ENCODE measurements around the gene TCF20. TPM values are rescaled to one million over a fixed set of nuclear protein-coding genes. Genes with fewer than 3 reads are reported as not detected.

TCF20 gene
- total RNA-seq, 2 experiments from 2014 or later, result 61.6 to 64.1 TPM

GRCh38 chr22:42300259-42301076, 30.0 kb upstream of the TCF20 start:
- H3K27ac ChIP-seq (ENCODE audit: low read depth in 1 of 2, low read length in 2 of 2), result peak overlapping the region; percentile 76 to 88
- intact Hi-C loops (cut with DNase I, micrococcal nuclease), result loop anchor here in 1 of 2 experiments (2.0 kb wide), 1 partner anchor 16 kb away; no protein-coding TSS in a partner anchor
- H3K9me3 Mint-ChIP-seq, result no peaks in the 10 kb centered on the region
- peaks cover 0 to 3% of the 10 kb centered on the region in 2 experiments for H3K9me3 ChIP-seq (ENCODE audit: control insufficient read depth in 1 of 2, insufficient read depth in 1 of 2, low read length in 2 of 2)
- peak overlapping the region; percentile 90 for H3K27ac Mint-ChIP-seq
- ATAC-seq (ENCODE audit: poor library complexity), result peak; percentile 91
- no peaks in the 10 kb centered on the region for H3K27me3 Mint-ChIP-seq
- no peaks in the 10 kb centered on the region for H3K36me3 ChIP-seq (ENCODE audit: insufficient read depth, low read length)
- no peaks in the 10 kb centered on the region for H3K36me3 Mint-ChIP-seq (ENCODE audit: low read depth)
- ChIA-PET CTCF (interaction anchor here (0.7 kb wide), 1 partner anchor 118 kb away, joined by 3 read pairs; no protein-coding TSS in a partner anchor), POLR2A (interaction anchor here (1.0 to 1.2 kb wide), 2 partner anchors 11 to 14 kb away, joined by 4 read pairs; no protein-coding TSS in a partner anchor)
- TF ChIP-seq, protein P1, sequence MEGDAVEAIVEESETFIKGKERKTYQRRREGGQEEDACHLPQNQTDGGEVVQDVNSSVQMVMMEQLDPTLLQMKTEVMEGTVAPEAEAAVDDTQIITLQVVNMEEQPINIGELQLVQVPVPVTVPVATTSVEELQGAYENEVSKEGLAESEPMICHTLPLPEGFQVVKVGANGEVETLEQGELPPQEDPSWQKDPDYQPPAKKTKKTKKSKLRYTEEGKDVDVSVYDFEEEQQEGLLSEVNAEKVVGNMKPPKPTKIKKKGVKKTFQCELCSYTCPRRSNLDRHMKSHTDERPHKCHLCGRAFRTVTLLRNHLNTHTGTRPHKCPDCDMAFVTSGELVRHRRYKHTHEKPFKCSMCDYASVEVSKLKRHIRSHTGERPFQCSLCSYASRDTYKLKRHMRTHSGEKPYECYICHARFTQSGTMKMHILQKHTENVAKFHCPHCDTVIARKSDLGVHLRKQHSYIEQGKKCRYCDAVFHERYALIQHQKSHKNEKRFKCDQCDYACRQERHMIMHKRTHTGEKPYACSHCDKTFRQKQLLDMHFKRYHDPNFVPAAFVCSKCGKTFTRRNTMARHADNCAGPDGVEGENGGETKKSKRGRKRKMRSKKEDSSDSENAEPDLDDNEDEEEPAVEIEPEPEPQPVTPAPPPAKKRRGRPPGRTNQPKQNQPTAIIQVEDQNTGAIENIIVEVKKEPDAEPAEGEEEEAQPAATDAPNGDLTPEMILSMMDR (IDR thresholded peaks at IDR 0.05), result no peak
- peak overlapping the region; percentile 48 for H3K4me3 ChIP-seq (ENCODE audit: low read length)
- H3K4me3 Mint-ChIP-seq, result peak overlapping the region; percentile 80
- DNase-seq, result peak in 11 of 14 experiments; percentile 35 to 70 (median 50)
- H3K4me1 ChIP-seq (ENCODE audit: insufficient read depth, low read length), result peaks cover 99% of the 10 kb centered on the region
- no peaks in the 10 kb centered on the region for H3K27me3 ChIP-seq (ENCODE audit: control insufficient read depth in 1 of 2, insufficient read depth in 2 of 2, low read length in 2 of 2)
- peaks cover 91% of the 10 kb centered on the region for H3K4me1 Mint-ChIP-seq (ENCODE audit: low read depth)

GRCh38 chr22:42299586-42300258, 29.3 kb upstream of the TCF20 start:
- Histone ChIP-seq H3K27me3 (ENCODE audit: control insufficient read depth in 1 of 2, insufficient read depth in 2 of 2, low read length in 2 of 2) (no peaks in the 10 kb centered on the region), H3K9me3 (ENCODE audit: control insufficient read depth in 1 of 2, insufficient read depth in 1 of 2, low read length in 2 of 2) (peaks cover 0 to 3% of the 10 kb centered on the region in 2 experiments), H3K4me1 (ENCODE audit: insufficient read depth, low read length) (peaks cover 98% of the 10 kb centered on the region), H3K27ac (ENCODE audit: low read depth in 1 of 2, low read length in 2 of 2) (peak overlapping the region; percentile 76 to 88), H3K4me3 (ENCODE audit: low read length) (peak overlapping the region; percentile 48), H3K36me3 (ENCODE audit: insufficient read depth, low read length) (no peaks in the 10 kb centered on the region)
- Mint-ChIP-seq H3K27me3 (no peaks in the 10 kb centered on the region), H3K36me3 (ENCODE audit: low read depth) (no peaks in the 10 kb centered on the region), H3K4me3 (peak overlapping the region; percentile 80), H3K4me1 (ENCODE audit: low read depth) (peaks cover 91% of the 10 kb centered on the region), H3K27ac (peak overlapping the region; percentile 90), H3K9me3 (no peaks in the 10 kb centered on the region)
- ATAC-seq (ENCODE audit: poor library complexity) (peak; percentile 28), DNase-seq (peak; percentile 43 to 85 (median 62))
- CTCF ChIA-PET, result no interaction called here
- intact Hi-C loops (cut with DNase I, micrococcal nuclease), result loop anchor here (2.0 kb wide), 2 partner anchors 15 to 27 kb away; no protein-coding TSS in a partner anchor
- TF ChIP-seq, protein P1 (IDR thresholded peaks at IDR 0.05), result no peak
- POLR2A ChIA-PET, result interaction anchor here (1.2 kb wide), 1 partner anchor 12 kb away, joined by 4 read pairs; no protein-coding TSS in a partner anchor

- no peaks in the 10 kb centered on the region for H3K9me3 ChIP-seq (ENCODE audit: control insufficient read depth in 1 of 2, insufficient read depth in 1 of 2, low read length in 2 of 2)
- H3K4me1 Mint-ChIP-seq (ENCODE audit: low read depth), result peaks cover 91% of the 10 kb centered on the region
- H3K36me3 ChIP-seq (ENCODE audit: insufficient read depth, low read length), result no peaks in the 10 kb centered on the region
- TF ChIP-seq, protein P1 (IDR thresholded peaks at IDR 0.05), result no peak
- intact Hi-C loops (cut with DNase I, micrococcal nuclease), result loop anchor here in 1 of 2 experiments (2.0 kb wide), 1 partner anchor 26 kb away; no protein-coding TSS in a partner anchor
- peak overlapping the region in 1 of 2 donors; percentile 29 for H3K27ac ChIP-seq (ENCODE audit: low read depth in 1 of 2, low read length in 2 of 2)
- peak overlapping the region; percentile 90 for H3K27ac Mint-ChIP-seq
- ChIA-PET POLR2A (no interaction called here), CTCF (no interaction called here)
- H3K4me3 ChIP-seq (ENCODE audit: low read length), result no peak overlapping the region
- peak overlapping the region; percentile 76 for H3K4me3 Mint-ChIP-seq
- H3K36me3 Mint-ChIP-seq (ENCODE audit: low read depth), result no peaks in the 10 kb centered on the region
- no peaks in the 10 kb centered on the region for H3K27me3 Mint-ChIP-seq
- H3K27me3 ChIP-seq (ENCODE audit: control insufficient read depth in 1 of 2, insufficient read depth in 2 of 2, low read length in 2 of 2), result no peaks in the 10 kb centered on the region
- peaks cover 98% of the 10 kb centered on the region for H3K4me1 ChIP-seq (ENCODE audit: insufficient read depth, low read length)
- ATAC-seq (ENCODE audit: poor library complexity), result no peak
- no peak for DNase-seq
- no peaks in the 10 kb centered on the region for H3K9me3 Mint-ChIP-seq
These were observed 28.3 kb upstream of the TCF20 start for GRCh38 chr22:42298746-42299145.
